Activated B cell treated with CpG ODN at 0.5 μM for 24 hours (primary cell): Measurements from ENCODE around the gene KANSL2. TPM values are rescaled to one million over a fixed set of nuclear protein-coding genes. Genes with fewer than 3 reads are reported as not detected.
"Not testable (repeated sequence)": the region's sequence is repeated elsewhere in the genome, so short reads cannot be mapped to it uniquely, and the experiment has no call there.

Experiments used
- ATAC-seq: fragments of 200-7000 bp; cut with Tn5 transposase; one replicate; pipeline ENCODE4 v1.10.0; 2021; ENCODE audit warnings: low read depth, mild to moderate bottlenecking, moderate library complexity
- CTCF ChIA-PET: fragments of 350-600 bp; sonication (Branson Sonifier 250); formaldehyde crosslinking; loops from one replicate; lab custom pipeline; 2021; ENCODE audit warnings: antibody characterized with exemption; lab: Charles Lee
- POLR2A ChIA-PET: fragments of 350-600 bp; sonication (Branson Sonifier 250); formaldehyde crosslinking; loops from one replicate; lab custom pipeline; 2021; ENCODE audit warnings: antibody characterized with exemption; lab: Charles Lee
- DNase-seq: peaks from one replicate; pipeline ENCODE4 v3.0.0; 2022
- H3K27ac Mint-ChIP-seq: one replicate; pipeline ENCODE4 v1.8.0; 2020; ENCODE audit warnings: mixed read lengths
- H3K27me3 Mint-ChIP-seq: one replicate; pipeline ENCODE4 v1.8.0; 2021; ENCODE audit warnings: mixed read lengths
- H3K36me3 Mint-ChIP-seq: one replicate; pipeline ENCODE4 v1.8.0; 2021; ENCODE audit warnings: low read depth, mixed read lengths
- H3K4me1 Mint-ChIP-seq: one replicate; pipeline ENCODE4 v1.8.0; 2021; ENCODE audit warnings: mixed read lengths
- H3K4me3 Mint-ChIP-seq: one replicate; pipeline ENCODE4 v1.8.0; 2020; ENCODE audit warnings: mild to moderate bottlenecking, mixed read lengths
- H3K9me3 Mint-ChIP-seq: one replicate; pipeline ENCODE4 v1.8.0; 2020; ENCODE audit warnings: mixed read lengths
- CTCF ChIP-seq: fragments of 200-600 bp; IDR thresholded peaks from one replicate; pipeline ENCODE4 v1.8.0; 2022; ENCODE audit warnings: antibody characterized with exemption, mild to moderate bottlenecking
- intact Hi-C: fragments of 100-400 bp; cut with micrococcal nuclease; formaldehyde crosslinking; loops from one replicate; pipeline ENCODE4 v1.15.1; 2024
- total RNA-seq: library from RNA; stranded (reverse); gene quantifications from 2 replicates; pipeline ENCODE4 v1.2.3, GENCODE V29; 2022

The KANSL2 gene
- total RNA-seq, 1 donor from 2014 or later: 59.5 TPM

- CTCF ChIA-PET: no interaction called here
- no peak overlapping the region for H3K27ac Mint-ChIP-seq
- TF ChIP-seq CTCF: no peak
- no peaks in the 10 kb centered on the region for H3K27me3 Mint-ChIP-seq
- DNase-seq (no peak), ATAC-seq (no peak)
- intact Hi-C loops: no loop called here
- peak overlapping the region; percentile 24 for H3K4me3 Mint-ChIP-seq
- POLR2A ChIA-PET: no interaction called here
- peaks cover 38% of the 10 kb centered on the region for H3K36me3 Mint-ChIP-seq
- peaks cover 38% of the 10 kb centered on the region for H3K4me1 Mint-ChIP-seq
- no peaks in the 10 kb centered on the region for H3K9me3 Mint-ChIP-seq
Measured at GRCh38 chr12:48683534-48683933, 1.5 kb upstream of the KANSL2 start.

GRCh38 chr12:48682927-48683326, 889 bp upstream of the KANSL2 start:
- Mint-ChIP-seq H3K4me1 (peaks cover 45% of the 10 kb centered on the region), H3K4me3 (peak overlapping the region; percentile 97), H3K36me3 (peaks cover 39% of the 10 kb centered on the region), H3K27me3 (no peaks in the 10 kb centered on the region), H3K9me3 (no peaks in the 10 kb centered on the region), H3K27ac (peak overlapping the region; percentile 24)
- POLR2A ChIA-PET: interaction anchor here (1.0 to 2.1 kb wide), 6 partner anchors 12 to 1059 kb away, joined by 3 to 19 read pairs (median 4); partner anchors contain the start of genes ASB8, CCNT1, SENP1 and TMBIM6
- intact Hi-C loops: loop anchor here (1.0 kb wide), 1 partner anchor 33 kb away; the partner anchor contains the start of gene CCNT1
- no peak for TF ChIP-seq CTCF
- ATAC-seq (no peak), DNase-seq (no peak)
- CTCF ChIA-PET: no interaction called here

- CTCF ChIA-PET, H3K27me3 Mint-ChIP-seq, H3K9me3 Mint-ChIP-seq, ATAC-seq, DNase-seq: not testable (repeated sequence)
- Mint-ChIP-seq H3K4me1 (peaks cover 48% of the 10 kb centered on the region), H3K4me3 (peak overlapping the region; percentile 97), H3K27ac (peak overlapping the region; percentile 95), H3K36me3 (peaks cover 39% of the 10 kb centered on the region)
- intact Hi-C loops: loop anchor here (1.0 kb wide), 1 partner anchor 34 kb away; the partner anchor contains the start of gene CCNT1
- POLR2A ChIA-PET: interaction anchor here (0.6 to 2.1 kb wide), 12 partner anchors 10 to 1059 kb away, joined by 3 to 19 read pairs (median 3); partner anchors contain the start of genes ASB8, CCNT1, SENP1 and TMBIM6
Measured at GRCh38 chr12:48682533-48682905, 481 bp upstream of the KANSL2 start.

GRCh38 chr12:48681399-48681709, 684 bp downstream of the KANSL2 start:
- H3K36me3 Mint-ChIP-seq: peaks cover 48% of the 10 kb centered on the region
- peak overlapping the region; percentile 95 for H3K27ac Mint-ChIP-seq
- no peak for TF ChIP-seq CTCF
- no peak for ATAC-seq
- peaks cover 51% of the 10 kb centered on the region for H3K4me1 Mint-ChIP-seq
- ChIA-PET CTCF (no interaction called here), POLR2A (interaction anchor here (1.0 to 2.1 kb wide), 8 partner anchors 9 to 585 kb away, joined by 3 to 19 read pairs (median 4); partner anchors contain the start of genes CCNT1 and SENP1)
- no peaks in the 10 kb centered on the region for H3K9me3 Mint-ChIP-seq
- intact Hi-C loops: no loop called here
- no peak for DNase-seq
- no peaks in the 10 kb centered on the region for H3K27me3 Mint-ChIP-seq
- H3K4me3 Mint-ChIP-seq: peak overlapping the region; percentile 97

GRCh38 chr12:48680861-48681260, 1.2 kb downstream of the KANSL2 start:
- Mint-ChIP-seq H3K27ac (peak overlapping the region; percentile 95), H3K27me3 (no peaks in the 10 kb centered on the region), H3K36me3 (peaks cover 52% of the 10 kb centered on the region), H3K4me3 (peak overlapping the region; percentile 97), H3K4me1 (peaks cover 51% of the 10 kb centered on the region), H3K9me3 (no peaks in the 10 kb centered on the region)
- no peak for TF ChIP-seq CTCF
- ChIA-PET CTCF (no interaction called here), POLR2A (interaction anchor here (2.1 kb wide), 1 partner anchor 36 kb away, joined by 19 read pairs; the partner anchor contains the start of gene CCNT1)
- DNase-seq (no peak), ATAC-seq (no peak)
- intact Hi-C loops: no loop called here
